GM18498 (cell line): ENCODE measurements around the gene MAMDC2.

Source experiments
- ATAC-seq: cut with Tn5 transposase; IDR thresholded peaks from one replicate; pipeline ENCODE4 v1.9.1; 2021; ENCODE audit warnings: mild to moderate bottlenecking, moderate library complexity; ENCODE audit not compliant: unreplicated experiment

MAMDC2 gene

GRCh38 chr9:70060883-70061507, 17.3 kb downstream of the MAMDC2 start:
- peak; percentile 99 for ATAC-seq

DNA sequence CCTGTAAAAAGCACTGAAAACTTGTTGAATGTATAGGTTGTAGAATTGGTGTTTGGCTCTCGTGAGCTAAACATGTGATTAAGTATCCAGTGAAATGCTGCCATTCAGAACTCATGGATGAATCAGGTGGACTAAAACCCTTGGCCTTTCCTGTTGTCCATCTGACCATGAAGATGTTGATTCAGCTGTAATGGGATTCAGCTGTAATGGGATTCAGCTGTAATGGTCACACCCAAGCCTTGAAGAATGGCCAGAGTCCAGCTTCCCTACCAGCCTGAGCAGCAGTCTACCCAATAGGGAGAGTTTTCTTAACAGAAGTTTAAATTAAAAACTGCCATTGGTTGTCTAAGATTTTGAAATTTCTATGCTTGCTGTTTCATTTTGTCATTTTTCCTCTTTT, 18.1 kb downstream of the MAMDC2 start:
- ATAC-seq, result no peak

- no peak for ATAC-seq
Measured at GRCh38 chr9:70064496-70064895, 20.8 kb downstream of the MAMDC2 start.

GRCh38 chr9:70065572-70065971, 21.9 kb downstream of the MAMDC2 start:
- no peak for ATAC-seq

GRCh38 chr9:70066418-70066817, 22.8 kb downstream of the MAMDC2 start:
- ATAC-seq, result no peak

DNA sequence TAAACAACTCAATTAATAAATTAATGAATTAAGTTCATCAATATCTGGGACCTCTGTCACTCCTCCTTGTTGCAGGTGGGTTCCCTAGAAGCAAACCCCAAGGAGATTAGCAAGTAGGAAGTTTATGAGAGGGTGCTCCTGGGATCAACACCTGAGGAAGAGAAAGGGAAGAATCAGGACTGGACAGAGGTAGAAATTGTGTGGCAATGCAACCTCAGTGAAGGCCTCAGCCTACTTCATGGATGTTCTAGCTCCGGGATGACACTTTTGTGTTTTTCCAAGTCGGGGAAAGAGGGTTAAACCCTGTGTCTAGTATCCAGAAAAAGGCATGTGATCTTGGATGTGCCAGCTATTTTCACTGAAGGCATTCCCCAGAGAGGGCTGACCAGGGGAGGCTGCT, 23.2 kb downstream of the MAMDC2 start:
- no peak for ATAC-seq

DNA sequence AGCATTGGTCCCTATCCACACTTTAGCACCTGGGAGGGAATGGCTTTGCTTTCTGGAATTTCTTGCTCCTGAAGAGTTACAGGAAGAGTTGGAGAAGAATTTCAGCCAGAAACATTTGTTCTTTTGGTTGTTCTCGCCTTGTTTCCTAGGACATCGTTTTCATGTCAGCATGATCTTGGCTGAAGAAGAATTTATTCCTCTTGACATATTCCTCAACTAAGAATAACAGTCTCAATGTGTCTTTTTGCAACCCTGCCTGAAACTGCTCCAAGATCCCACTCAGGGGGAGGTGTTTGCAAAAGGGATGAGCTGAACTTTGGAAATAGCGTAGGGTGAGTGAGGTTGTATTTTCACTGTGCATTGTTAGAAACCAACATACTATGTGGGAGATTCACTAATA, 26.1 kb downstream of the MAMDC2 start:
- no peak for ATAC-seq

- no peak for ATAC-seq
Measured at GRCh38 chr9:70073193-70073592, 29.5 kb downstream of the MAMDC2 start.

- no peak for ATAC-seq
Measured at GRCh38 chr9:70073756-70074155, 30.1 kb downstream of the MAMDC2 start.

GRCh38 chr9:70076678-70077077, 33.0 kb downstream of the MAMDC2 start:
- no peak for ATAC-seq

GRCh38 chr9:70079417-70080037, 35.9 kb downstream of the MAMDC2 start:
- ATAC-seq, result no peak

DNA sequence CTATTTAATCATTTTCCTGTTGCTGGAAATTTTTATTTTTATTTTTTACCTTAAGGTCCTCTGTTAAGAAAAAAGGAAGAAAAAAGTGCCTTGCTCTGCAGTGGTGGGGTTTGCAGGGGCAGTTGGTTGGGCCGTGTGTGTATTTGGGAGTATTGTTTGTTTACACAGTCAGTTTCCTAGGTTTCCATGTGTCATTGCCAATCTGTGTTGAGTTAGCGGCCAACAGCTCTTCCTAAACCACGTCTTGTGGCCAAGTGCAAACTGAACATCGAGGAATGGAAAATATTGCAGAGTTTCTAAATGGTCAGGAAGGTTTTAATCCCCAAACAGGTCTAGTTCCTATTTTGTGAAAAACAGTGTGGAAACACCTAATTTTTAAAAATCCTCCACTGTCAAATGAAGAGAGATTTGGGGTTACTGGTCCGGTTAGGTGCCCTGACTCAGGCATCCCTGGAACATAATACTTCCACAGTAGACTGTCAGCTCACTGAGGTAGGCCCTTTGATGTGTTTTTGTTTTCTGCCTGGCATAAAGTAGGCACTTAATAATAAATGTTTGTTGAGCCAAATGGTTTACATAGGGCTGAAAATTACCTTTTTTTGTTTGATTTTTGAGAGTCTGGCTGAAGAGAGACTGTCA, 37.0 kb downstream of the MAMDC2 start:
- ATAC-seq, result no peak

GRCh38 chr9:70081120-70081495, 37.5 kb downstream of the MAMDC2 start:
- ATAC-seq, result no peak

DNA sequence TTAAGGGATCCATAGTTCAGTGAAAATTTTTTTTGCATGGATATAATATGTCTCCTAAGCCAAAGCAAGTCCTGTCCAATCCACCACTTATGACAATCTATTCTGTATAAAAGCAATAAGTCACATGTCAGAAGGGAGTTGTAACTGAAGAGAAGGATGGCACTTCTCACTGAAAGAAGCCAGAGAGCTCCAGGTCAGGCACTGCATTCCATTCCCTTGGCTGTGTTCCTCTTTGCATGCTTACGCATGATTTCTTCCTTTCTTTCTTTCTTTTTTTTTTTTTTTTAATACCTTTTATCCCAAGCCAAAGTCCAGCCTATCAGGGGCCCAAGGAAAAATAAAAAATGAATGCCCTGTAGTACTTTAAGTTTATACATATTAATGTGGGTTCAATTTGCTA, 39.8 kb downstream of the MAMDC2 start:
- no peak for ATAC-seq

- no peak for ATAC-seq
Measured at GRCh38 chr9:70085241-70085640, 41.6 kb downstream of the MAMDC2 start.

GRCh38 chr9:70091103-70091502, 47.5 kb downstream of the MAMDC2 start:
- ATAC-seq, result no peak

GRCh38 chr9:70091572-70091971, 47.9 kb downstream of the MAMDC2 start:
- no peak for ATAC-seq

DNA sequence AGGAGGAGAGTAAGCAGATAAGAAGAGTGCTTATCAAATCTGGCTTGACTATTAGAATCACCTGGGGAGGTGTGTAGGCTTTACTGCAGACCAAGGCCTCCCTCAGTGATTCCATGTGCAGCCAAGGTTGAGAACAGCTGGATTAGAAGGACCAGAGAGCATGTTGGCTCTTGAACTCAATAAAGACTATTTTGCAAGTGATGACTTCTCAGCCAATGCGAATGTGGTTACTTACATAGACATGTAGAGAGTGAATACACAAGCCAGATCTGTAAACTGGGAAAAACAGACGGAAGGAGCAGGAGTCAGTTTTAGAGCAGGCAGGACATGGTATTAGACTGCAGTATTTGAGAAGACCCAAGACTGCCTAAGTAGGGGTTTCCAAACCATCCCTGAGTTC, 48.5 kb downstream of the MAMDC2 start:
- no peak for ATAC-seq

DNA sequence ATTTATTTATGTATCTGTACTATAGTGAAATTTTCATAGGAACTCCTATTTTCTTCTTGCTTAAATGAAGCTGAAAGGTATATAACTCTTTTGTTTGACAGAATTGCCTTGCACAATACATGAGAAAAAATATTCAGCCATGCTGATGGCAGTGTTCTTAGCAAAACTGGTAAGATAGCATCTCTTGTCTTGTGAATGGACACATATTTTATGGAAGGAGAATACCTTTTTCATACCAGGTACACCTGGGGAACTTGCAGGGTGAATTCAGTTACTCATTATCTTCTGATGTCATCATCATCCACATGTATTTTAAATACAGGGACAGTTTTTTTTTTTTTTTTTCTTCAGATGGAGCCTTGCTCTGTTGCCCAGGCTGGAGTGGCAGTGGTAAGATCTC, 49.4 kb downstream of the MAMDC2 start:
- ATAC-seq, result no peak

GRCh38 chr9:70093944-70094343, 50.3 kb downstream of the MAMDC2 start:
- ATAC-seq, result no peak

- ATAC-seq, result no peak
Measured at GRCh38 chr9:70094747-70095146, 51.1 kb downstream of the MAMDC2 start.

DNA sequence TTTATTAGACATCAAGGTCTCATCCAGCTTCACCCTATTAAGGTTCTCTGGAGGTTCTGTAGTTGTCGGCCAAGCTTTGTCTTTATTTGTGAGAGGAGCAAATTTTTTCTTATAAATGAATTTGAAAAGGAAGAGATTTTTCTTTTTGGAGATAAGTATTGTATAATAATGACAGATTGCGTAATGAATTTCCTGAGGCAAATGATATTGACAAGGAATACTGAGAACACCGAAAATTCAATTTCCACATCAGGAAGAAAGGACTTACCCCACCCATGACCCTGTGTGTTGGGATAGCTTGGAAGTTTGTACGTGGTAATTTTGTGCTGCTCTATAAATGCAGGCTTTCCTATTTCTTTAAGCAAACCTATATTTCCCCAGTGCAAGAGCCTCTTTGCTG, 53.5 kb downstream of the MAMDC2 start:
- ATAC-seq, result no peak

GRCh38 chr9:70100362-70100761, 56.7 kb downstream of the MAMDC2 start:
- no peak for ATAC-seq
